HG02798 (cell line): ENCODE results near the gene CENPU.
"Not testable (repeated sequence)": the region's sequence is repeated elsewhere in the genome, so short reads cannot be mapped to it uniquely, and the experiment has no call there.

Source experiments
- ATAC-seq: cut with Tn5 transposase; IDR thresholded peaks from one replicate; pipeline ENCODE4 v1.9.1; 2021; ENCODE audit warnings: mild to moderate bottlenecking; ENCODE audit not compliant: unreplicated experiment, poor library complexity

Gene CENPU

DNA sequence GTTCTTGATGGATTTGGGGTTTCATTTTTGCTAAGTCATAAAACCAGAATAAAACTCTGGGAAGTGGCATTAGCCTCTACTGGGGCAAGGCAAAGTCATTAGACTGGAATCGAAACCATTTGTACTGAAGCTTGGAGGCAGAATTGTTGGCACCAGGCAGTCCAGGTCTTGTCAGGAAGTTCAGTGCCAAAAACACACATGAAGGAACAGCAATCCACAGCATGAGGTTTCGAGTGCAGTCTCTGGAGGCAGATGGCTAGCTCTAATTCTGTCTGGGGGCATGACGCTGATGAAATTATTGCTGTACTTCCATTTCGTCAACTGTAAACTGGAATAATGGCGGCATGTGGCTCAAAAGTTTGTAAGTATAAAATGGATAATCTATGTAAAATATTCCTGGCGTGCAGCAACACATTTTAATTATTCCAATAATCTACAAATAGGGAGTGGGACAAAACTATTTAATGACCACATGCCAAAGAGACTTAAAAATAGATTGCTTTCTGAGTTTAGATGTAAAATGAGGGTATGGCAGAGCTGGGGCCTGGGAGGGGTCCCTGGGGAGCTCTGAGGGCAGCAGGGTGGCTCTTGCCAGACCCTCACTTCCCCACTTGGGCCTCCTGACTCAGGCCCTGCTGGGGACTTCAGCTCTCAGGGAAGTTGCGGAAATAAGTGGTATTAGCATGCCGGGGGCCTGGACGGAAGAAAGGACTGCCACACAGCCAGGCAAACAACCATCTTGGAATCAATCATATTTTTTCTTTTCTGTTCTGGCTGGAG is 18.8 kb upstream of the CENPU start:
- ATAC-seq: no peak

DNA sequence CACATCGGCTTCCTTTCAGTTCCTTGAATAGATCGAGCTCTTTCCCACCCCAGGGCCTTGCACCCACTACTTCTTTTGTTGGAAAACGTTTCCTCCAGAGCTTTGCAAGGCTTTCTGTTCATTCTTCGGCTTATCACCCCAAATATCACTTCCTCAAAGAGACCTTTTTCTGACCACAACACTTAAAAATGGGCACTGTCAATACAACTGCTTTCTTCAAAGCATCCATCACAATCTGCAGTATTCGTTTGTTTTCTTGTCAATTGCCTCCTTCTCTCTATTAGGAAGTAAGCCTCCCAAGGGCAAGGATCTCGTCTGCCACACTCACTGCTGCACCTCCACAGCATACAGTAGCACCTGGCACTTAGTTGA is 17.7 kb upstream of the CENPU start:
- no peak for ATAC-seq

DNA sequence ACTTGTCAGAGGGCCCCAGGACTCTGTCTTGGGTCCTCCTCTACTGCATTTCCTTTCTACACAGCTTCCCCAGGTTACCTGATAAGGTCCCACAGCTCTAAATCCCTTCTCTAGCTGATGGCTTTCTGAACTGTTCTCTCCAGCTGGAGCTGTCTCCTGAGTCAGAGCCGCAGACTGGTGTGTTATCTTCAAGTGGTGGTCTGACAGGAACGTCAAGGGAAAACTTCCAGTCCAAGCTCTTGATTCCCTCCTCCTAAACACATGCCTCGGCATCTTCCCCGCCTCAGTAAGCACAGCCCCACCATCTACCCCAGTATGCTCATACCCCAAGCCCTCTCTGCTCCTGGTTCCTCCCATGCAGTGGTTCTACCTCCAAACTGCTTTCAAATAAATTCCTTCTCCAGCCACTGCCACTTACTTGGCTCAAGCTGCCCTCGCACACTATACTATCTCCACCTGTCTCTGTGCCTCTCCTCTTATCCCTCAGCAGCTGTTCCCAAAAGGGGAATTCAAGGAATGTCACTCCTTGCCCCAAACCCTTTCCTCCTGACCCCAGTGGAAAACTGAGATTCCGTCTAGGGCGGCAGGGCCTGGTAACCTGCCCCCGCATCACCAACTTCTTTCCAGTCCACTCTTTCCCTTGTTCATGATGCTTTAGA is 17.2 kb upstream of the CENPU start:
- ATAC-seq: no peak

DNA sequence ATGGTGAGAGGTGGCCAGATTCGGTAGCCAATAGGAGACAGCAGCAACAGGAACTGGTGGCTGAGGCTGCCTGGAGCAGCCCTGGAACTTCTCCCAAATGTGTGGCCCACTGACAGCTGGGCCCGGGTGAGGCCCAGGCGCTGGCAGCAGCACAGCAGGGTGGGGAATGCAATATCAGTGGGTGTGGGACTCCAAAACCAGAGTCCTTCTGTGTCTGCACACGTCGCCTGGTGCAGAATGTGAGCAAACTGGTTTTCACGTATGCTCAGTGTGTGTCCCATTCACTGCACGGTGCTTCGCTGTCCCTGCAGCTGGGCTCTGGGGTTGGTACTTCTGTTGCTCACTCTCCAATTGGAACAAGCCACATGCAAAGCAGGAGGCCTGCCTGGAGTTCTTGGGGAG is 14.4 kb upstream of the CENPU start:
- no peak for ATAC-seq

DNA sequence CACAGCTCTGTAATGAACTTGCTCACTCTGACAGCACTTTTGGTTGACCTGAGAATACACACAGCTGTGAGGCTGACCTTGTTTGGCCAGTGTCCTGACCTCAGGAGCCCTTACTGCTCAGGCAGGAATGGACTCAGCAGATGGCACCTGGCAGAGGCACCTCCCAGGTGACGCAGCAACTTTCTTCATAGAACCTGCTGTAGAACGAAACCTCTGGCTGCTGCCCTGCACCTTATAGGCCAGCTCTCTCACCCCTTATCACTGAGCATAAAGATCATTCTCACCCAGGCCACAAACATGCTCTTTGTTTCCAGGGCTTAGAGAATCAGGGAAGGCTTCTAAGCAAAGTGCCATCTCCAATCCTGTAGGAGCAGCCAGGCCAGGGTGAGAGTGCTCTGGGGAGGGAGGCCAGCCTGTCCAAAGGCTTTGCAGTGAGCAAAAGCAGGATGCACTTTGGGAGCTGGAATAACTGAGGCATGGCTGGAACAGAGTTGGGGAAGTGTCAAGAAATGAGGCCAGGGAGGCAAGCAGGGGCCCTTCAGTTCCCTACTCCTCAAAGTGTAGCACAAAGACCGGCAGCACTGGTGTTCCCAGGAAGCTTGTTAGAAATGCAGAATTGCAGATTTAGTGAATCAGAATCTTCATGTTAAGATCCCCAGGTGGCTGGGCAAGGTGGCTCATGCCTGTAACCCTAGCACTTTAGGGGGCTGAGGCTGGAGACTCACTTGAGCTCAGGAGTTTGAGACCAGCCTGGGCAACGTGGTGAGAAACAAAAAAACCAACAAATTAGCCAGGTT is 13.3 kb upstream of the CENPU start:
- ATAC-seq: no peak

DNA sequence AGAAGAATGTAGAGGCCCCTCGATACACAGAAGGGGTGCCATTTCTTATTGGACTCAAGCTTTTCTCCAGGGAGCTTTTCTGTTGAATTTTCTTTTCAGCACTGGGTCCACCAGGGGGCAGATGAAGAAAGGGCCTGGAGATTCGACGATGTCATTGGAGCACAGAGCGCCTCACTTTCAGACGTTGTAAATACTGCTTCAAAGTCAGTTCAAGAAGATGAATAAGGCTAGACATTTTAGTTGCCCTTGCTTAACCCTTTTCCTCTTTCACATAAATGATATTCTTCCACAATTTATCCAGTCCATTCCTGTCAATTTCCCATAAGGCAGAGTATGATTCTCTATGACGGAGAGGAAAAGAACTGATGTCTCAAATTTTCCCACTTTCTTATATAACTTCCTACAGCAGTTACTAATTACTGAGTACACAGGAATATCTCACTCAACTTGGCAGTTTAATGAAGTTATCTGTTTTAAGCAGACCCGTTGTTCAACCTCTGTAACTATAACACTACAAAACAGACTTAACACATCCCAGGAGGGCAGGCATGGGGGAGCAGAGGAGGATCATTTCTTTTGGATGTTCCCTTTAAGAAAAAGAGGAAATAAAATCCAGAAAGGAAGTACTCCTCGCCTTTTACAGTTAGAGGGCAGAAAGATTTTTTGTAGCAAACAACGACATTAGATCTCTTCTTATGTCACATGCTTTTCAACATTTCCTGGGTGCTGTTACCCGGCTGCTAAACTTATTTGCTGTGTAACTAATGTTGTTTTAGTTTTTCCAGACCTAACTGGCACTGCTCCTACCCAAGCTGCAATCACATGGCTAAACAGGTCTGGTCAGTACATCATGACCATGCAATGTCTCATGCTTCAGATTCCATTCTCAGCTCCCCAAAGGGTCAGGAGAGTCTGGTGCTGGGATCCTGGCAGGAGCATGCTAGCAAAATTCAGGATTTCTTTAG is 12.2 kb upstream of the CENPU start:
- ATAC-seq: peak; percentile 66

DNA sequence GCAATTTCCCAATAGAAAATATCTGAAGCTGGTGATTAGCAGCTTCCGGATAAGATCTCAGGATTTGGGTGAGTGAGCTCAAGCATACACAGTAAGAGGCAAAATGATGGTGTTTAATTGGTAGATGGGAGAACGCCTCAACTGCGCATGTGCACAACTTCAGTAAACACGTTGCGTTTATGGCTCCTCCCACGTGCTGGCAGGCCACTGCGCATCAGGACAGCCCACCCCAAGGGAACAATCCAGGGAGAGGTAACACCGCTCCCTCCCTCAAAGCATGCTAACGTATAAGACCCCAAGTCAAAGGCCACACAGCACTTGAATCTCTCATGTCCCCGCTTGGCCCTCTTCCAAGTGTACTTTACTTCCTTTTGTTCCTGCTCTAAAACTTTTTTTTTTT is 10.3 kb upstream of the CENPU start:
- no peak for ATAC-seq

DNA sequence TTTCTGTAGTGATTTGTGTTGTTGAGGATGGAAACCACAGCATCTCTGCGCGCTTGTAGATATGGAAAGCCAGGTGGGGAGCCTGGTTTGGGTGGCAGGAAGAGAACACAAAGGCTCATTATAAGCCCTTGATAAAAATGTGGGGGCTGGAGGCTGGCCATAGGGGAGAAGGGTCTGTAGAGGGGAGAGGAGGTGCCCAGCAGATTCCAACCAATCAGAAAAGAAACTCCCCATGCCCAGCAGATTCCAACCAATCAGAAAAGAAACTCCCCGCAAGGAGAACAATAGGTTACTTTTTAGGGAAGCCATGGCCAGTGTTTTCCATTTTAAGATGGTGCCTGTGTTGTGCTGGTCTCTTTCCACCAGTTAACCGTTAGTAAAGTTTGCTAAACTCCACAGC is 9.8 kb upstream of the CENPU start:
- no peak for ATAC-seq

DNA sequence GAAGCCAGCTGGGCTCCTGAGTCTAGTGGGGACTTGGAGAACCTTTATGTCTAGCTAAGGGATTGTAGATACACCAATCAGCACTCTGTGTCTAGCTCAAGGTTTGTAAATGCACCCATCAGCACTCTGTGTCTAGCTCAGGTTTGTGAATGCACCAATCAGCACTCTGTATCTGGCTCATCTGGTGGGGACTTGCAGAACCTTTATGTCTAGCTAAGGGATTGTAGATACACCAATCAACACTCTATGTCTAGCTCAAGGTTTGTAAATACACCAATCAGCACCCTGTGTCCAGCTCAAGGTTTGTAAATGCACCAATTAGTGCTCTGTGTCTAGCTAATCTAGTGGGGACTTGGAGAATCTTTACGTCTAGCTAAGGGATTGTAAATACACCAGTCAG is 7.8 kb upstream of the CENPU start:
- not testable (repeated sequence) for ATAC-seq

DNA sequence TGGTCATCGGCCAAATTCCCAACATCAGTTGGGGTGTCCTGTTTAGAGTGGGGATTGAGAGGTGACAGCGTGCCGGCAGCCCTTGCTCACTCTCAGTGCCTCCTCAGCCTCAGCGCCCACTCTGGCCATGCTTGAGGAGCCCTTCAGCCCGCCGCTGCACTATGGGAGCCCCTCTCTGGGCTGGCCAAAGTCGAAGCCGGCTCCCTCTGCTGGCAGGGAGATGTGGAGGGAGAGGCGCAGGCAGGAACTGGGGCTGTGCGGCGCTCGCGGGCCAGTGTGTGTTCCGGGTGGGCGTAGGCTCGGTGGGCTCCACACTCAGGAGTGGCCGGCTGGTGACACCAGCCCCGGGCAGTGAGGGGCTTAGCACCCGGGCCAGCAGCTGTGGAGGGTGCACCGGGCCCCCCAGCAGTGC is 7.1 kb upstream of the CENPU start:
- ATAC-seq: no peak

DNA sequence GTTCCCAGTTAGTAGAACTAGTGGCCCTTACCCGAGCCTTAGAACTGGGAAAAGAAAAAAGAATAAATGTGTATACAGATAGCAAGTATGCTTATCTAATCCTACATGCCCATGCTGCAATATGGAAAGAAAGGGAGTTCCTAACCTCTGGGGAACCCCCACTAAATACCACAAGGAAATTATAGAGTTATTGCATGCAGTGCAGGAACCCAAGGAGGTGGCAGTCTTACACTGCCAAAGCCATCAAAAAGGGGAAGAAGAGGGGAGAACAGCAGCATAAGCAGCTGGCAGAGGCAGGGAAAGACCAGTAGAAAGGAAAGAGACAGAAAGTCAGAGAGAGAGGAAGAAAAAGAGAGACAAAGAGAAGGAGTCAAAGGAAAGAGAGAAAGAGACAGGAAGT is 5.7 kb upstream of the CENPU start:
- not testable (repeated sequence) for ATAC-seq

DNA sequence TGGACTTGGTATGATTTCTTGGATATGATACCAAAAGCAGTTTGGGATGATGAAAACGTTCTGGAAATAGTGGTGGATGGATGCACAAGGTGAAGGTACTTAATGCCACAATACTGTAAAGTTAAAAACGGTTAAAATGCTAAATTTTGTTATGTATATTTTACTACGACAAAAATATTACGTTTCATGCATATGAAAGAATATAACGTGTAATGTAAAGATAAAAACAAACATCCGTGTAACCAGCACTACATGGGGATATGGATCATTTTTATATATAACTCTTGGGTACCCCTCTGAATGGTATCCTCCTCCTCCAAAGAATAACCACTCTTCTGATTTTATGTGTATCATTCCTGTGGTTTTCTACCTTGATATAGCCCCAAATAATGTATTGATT is 862 bp upstream of the CENPU start:
- ATAC-seq: no peak

DNA sequence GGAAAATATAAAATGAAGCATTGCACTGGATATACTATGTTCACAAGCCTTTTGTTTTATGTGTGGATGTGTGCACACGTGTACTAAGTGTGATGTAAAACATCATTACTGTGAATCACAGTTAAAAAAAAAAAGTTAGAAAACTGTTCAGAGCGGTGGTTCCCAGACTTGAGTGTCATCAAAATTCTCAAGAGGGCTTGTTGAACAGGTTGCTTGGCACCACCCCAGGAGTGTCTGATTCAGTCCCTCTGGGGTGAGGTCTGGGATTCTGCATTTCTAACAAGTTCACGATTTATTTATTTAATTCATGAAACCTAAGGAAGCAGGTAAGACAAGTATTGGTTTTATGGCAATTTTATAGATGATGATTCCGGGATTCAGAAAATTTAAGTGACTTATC is 1.8 kb downstream of the CENPU start:
- no peak for ATAC-seq

DNA sequence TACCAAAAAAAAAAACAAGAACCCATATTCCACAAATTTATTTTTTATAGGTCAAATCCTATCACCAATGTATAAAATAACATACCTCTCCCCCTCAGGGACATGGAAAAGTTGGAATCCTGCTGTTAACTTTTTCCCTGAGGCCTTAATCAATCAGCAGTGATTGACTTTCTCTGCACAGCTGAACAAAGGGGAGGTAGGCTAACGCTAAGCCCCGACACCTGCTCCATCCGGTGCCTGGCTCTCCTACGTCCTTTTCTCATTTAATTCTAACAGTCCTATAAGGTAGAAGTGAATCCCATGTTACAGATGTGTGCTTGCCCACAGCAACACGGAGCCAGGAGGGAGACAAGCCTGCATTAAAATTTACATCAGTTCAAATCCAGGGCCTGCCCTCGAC is 2.8 kb downstream of the CENPU start:
- no peak for ATAC-seq

DNA sequence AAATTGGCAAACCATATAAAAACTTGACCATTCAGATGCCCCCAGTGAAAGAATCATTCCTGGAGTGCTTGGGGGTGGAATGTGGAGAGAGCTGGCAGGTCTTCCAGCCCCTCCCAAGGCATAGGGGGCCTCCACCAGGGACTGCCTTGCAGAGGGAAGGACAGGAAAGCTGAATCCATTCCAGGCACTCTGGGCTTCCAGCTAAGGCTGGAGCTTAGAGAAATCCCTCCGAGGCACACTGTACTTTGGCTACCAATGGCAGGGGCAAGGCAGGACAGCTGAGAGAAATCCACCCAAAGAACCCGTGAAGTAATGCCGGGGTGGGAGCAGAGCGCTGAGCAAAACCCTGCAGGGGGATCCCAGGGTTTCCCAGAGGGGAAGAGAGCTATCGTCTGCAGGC is 4.0 kb downstream of the CENPU start:
- ATAC-seq: no peak

DNA sequence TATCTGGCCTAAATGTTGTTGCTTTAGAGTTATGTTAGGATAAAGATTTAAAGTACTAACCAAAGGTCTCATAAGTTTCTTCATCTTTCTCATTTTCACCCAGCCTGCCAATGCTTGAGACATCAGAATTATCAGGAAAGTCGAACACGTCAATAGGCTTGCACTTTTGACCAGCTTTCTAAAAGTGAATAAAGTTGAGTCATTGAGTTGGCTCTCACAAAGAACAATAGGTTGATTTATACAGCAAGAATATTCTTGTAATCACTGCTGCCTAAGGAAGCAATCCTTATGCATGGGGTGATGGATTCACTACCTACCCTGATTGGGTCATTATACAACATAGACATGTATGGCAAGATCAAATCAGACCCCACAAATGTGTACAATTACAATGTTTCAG is 5.0 kb downstream of the CENPU start:
- no peak for ATAC-seq

DNA sequence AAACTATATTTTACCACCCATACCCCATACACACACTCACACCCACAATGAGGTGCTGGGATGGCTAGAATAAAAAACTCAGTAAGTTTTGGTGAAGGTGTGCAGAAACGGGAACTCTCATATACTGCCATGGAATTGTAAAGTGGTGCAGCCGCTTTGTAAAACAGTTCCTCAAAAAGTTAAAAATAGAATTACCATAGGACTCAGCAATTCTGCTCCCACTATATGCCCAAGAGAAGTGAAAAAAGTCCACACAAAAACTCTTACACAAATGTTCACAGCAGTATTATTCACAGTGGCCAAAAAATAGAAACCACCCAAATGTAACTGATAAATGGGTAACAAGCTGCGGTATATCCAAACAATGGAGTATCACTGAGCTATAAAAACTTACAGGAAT is 6.5 kb downstream of the CENPU start:
- ATAC-seq: no peak

DNA sequence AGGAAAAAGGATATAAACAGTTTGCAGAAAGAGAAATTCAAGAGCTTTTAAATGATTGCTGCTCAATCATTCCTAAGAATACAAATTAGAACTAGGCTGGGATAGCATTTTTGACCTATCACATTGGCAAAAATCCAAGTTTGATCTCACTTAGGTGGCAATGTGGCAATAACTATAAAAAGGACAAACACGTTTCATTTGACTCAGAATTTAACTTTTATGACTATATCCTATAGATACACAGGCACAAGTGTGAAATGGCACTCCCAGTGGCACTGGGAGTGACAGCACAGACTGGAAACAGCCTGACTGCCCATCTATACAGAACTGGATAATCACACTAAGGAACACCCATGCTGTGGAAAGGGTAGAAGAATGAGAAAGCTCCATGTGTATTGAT is 11.1 kb downstream of the CENPU start:
- ATAC-seq: no peak

DNA sequence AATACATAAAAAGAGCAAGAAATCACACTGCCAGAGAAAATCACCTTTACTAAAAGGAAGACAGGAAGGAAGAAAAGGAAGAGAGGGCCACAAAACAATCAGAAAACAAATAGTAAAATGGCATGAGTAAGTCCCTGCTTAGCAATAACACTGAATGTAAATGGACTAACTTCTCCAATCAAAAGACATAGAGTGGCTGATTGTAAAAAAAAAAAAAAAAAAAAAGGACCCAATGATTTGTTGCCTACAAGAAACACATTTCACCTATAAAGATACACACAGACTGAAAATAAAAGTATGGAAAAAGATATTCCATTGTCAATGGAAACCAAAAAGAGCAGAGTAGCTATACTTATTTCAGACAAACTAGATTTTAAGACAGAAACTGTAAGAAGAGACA is 12.6 kb downstream of the CENPU start:
- ATAC-seq: no peak

DNA sequence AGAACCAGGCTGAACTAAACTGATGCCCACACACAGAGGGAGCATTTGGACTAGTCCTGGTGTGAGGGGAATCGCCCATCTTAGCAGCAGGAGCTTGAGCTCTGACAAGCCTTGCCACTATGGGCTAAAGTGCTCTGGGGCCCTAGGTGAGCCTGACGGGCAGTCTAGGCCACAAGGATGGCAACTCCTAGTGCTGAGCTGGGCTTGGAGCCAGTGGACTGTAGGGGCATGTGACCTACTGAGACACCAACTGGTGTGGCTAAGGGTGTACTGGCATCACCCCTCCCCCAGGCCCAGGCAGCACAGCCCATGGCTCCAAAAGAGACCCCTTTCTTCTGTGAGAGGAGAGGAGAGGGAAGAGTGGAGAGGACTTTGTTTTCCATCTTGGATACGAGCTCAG is 14.5 kb downstream of the CENPU start:
- ATAC-seq: no peak
